Measurements from ENCODE around the gene STARD4. TPM values are rescaled to one million over a fixed set of nuclear protein-coding genes. Genes with fewer than 3 reads are reported as not detected.
A peak's percentile ranks its signal among the peaks of the same experiment; 100 is the strongest.

STARD4 gene
- total and polyA plus RNA-seq, 9 of the 15 experiments (the other 6 are each of a cell fraction or from before 2014, with no cell fraction given): 28.4 to 88.0 (median 34.0) TPM

DNA sequence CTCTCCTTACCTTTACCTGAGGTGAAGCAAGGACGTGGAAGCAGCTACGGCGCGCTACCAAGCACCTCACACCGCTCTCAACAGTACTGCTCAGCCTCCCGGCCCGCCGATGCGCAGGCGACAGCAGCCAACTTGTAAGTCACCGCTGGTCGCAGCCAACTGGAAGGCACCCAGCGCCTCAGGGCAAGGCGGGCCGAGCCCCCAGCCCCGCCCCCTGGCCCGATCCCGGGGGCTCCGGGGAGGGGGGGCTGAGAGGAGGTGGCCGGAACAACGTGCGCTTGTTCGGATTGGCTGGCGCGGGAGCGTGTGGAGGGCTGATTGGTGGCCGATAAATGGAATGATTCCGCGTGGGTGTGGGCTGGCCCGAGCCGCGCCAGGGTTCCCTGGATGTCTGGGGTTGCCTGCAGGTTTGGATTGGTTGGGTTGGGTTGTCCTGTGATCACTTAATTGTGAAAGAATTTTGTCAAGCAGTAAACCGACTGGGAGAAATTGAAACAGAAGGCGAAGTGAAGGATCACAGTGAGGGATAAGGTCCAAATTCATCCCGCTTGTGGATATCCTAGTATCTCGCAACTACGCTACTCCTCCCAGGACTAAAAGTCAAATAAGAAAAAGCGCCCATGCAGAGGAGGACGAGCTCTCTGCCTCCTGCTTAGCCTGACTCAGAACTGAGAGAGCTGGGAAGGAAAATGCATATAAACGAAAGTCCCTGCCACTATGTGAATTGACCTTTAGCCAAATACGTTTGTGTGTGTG, at the start of gene STARD4 (continued):
- TF ChIP-seq, protein P1, sequence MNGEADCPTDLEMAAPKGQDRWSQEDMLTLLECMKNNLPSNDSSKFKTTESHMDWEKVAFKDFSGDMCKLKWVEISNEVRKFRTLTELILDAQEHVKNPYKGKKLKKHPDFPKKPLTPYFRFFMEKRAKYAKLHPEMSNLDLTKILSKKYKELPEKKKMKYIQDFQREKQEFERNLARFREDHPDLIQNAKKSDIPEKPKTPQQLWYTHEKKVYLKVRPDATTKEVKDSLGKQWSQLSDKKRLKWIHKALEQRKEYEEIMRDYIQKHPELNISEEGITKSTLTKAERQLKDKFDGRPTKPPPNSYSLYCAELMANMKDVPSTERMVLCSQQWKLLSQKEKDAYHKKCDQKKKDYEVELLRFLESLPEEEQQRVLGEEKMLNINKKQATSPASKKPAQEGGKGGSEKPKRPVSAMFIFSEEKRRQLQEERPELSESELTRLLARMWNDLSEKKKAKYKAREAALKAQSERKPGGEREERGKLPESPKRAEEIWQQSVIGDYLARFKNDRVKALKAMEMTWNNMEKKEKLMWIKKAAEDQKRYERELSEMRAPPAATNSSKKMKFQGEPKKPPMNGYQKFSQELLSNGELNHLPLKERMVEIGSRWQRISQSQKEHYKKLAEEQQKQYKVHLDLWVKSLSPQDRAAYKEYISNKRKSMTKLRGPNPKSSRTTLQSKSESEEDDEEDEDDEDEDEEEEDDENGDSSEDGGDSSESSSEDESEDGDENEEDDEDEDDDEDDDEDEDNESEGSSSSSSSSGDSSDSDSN (IDR thresholded peaks at IDR 0.05; ENCODE audit: borderline replicate concordance in 1 of 2, low read depth in 2 of 2, low read length in 2 of 2): 0 out of 4 replicates have a peak, but pooled peaks of 1 of the 2 experiments have one; percentile 16
- TF ChIP-seq ZBED1 (IDR thresholded peaks at IDR 0.05) (no peak; the same call in 1 of the 2 replicates), SIX5 (IDR thresholded peaks at IDR 0.05; ENCODE audit: borderline replicate concordance in 1 of 2, insufficient read depth in 1 of 2, low read depth in 1 of 2, low read length in 2 of 2) (no peak), BHLHE40 (IDR thresholded peaks at IDR 0.05; ENCODE audit: low read length) (peak; percentile 29; the same call in 1 of the 2 replicates), PRDM10 (IDR thresholded peaks at IDR 0.05; ENCODE audit: partially characterized antibody) (peak; percentile 63), SNIP1 (IDR thresholded peaks at IDR 0.05; ENCODE audit: low read depth) (no peak), NR2F6 (CRISPR knock-in tag; IDR thresholded peaks at IDR 0.05) (no peak), KLF13 (tag; IDR thresholded peaks at IDR 0.05; ENCODE audit: borderline replicate concordance, low read depth) (0 out of 2 replicates have a peak, but pooled peaks have one; percentile 27), ZNF444 (CRISPR knock-in tag; IDR thresholded peaks at IDR 0.05) (0 out of 2 replicates have a peak, but pooled peaks have one; percentile 15), CHCHD3 (CRISPR knock-in tag; IDR thresholded peaks at IDR 0.05) (no peak), ETV5 (CRISPR knock-in tag; IDR thresholded peaks at IDR 0.05; ENCODE audit: low read depth) (peak; percentile 42), RBM25 (IDR thresholded peaks at IDR 0.05; ENCODE audit: low read depth, low read length, severe bottlenecking) (peak; percentile 74), PHF8 (IDR thresholded peaks at IDR 0.05; ENCODE audit: borderline replicate concordance, low read length) (peak; percentile 87; the same call in 1 of the 2 replicates), ZNF644 (tag; IDR thresholded peaks at IDR 0.05; ENCODE audit: low read depth) (no peak), CREM (IDR thresholded peaks at IDR 0.05; ENCODE audit: low read depth) (peak; percentile 79)
- TF ChIP-seq, protein P2, sequence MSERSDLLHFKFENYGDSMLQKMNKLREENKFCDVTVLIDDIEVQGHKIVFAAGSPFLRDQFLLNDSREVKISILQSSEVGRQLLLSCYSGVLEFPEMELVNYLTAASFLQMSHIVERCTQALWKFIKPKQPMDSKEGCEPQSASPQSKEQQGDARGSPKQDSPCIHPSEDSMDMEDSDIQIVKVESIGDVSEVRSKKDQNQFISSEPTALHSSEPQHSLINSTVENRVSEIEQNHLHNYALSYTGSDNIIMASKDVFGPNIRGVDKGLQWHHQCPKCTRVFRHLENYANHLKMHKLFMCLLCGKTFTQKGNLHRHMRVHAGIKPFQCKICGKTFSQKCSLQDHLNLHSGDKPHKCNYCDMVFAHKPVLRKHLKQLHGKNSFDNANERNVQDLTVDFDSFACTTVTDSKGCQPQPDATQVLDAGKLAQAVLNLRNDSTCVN (CRISPR knock-in tag; IDR thresholded peaks at IDR 0.05): 0 out of 2 replicates have a peak, but pooled peaks have one; percentile 78
- TF ChIP-seq, protein P3, sequence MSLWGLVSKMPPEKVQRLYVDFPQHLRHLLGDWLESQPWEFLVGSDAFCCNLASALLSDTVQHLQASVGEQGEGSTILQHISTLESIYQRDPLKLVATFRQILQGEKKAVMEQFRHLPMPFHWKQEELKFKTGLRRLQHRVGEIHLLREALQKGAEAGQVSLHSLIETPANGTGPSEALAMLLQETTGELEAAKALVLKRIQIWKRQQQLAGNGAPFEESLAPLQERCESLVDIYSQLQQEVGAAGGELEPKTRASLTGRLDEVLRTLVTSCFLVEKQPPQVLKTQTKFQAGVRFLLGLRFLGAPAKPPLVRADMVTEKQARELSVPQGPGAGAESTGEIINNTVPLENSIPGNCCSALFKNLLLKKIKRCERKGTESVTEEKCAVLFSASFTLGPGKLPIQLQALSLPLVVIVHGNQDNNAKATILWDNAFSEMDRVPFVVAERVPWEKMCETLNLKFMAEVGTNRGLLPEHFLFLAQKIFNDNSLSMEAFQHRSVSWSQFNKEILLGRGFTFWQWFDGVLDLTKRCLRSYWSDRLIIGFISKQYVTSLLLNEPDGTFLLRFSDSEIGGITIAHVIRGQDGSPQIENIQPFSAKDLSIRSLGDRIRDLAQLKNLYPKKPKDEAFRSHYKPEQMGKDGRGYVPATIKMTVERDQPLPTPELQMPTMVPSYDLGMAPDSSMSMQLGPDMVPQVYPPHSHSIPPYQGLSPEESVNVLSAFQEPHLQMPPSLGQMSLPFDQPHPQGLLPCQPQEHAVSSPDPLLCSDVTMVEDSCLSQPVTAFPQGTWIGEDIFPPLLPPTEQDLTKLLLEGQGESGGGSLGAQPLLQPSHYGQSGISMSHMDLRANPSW (CRISPR knock-in tag; IDR thresholded peaks at IDR 0.05): 0 out of 2 replicates have a peak, but pooled peaks have one; percentile 42

All from K562 (cell line).